ENCODE data around the gene ZNF503.
"Not testable (repeated sequence)": the region's sequence is repeated elsewhere in the genome, so short reads cannot be mapped to it uniquely, and the experiment has no call there.

Gene ZNF503

GRCh38 chr10:75367901-75368300, 33.7 kb downstream of the ZNF503 start:
- no peak for DNase-seq (ENCODE audit: low read depth)
- H3K4me3 ChIP-seq (replicated peaks; ENCODE audit: low read depth, low read length): no peak overlapping the region
- TF ChIP-seq, protein P1, sequence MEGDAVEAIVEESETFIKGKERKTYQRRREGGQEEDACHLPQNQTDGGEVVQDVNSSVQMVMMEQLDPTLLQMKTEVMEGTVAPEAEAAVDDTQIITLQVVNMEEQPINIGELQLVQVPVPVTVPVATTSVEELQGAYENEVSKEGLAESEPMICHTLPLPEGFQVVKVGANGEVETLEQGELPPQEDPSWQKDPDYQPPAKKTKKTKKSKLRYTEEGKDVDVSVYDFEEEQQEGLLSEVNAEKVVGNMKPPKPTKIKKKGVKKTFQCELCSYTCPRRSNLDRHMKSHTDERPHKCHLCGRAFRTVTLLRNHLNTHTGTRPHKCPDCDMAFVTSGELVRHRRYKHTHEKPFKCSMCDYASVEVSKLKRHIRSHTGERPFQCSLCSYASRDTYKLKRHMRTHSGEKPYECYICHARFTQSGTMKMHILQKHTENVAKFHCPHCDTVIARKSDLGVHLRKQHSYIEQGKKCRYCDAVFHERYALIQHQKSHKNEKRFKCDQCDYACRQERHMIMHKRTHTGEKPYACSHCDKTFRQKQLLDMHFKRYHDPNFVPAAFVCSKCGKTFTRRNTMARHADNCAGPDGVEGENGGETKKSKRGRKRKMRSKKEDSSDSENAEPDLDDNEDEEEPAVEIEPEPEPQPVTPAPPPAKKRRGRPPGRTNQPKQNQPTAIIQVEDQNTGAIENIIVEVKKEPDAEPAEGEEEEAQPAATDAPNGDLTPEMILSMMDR (IDR thresholded peaks at IDR 0.05; ENCODE audit: low read length, missing control alignments): no peak

DNA sequence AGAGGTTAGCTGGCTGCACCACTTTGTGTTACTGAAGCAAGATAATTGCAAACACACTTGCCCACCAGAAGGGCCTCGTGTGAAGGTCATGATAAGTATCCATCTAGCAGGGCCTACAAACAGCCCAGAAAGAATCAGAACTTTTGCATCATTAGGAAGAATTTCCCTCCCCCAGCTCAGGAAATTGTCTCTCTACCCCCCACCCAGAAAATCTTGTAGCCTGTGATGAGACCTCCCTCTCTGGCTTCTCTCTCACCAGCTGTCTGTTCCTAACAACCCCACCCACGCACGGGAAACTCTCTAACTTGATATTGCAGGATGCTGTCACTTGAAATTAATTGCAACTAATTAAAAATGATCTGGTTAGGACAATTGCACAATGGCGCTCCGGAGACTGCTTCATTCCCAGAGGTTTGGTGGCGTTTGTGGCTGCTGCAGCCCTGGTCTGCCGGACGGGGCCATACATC, 34.5 kb downstream of the ZNF503 start:
- no peak for DNase-seq (ENCODE audit: low read depth)
- TF ChIP-seq, protein P1 (IDR thresholded peaks at IDR 0.05; ENCODE audit: low read length, missing control alignments): no peak
- no peak overlapping the region for H3K4me3 ChIP-seq (replicated peaks; ENCODE audit: low read depth, low read length)

- TF ChIP-seq, protein P1 (IDR thresholded peaks at IDR 0.05; ENCODE audit: low read length, missing control alignments): no peak
- DNase-seq (ENCODE audit: low read depth): no peak
- H3K4me3 ChIP-seq (replicated peaks; ENCODE audit: low read depth, low read length): no peak overlapping the region
Measured at GRCh38 chr10:75363431-75363830, 38.1 kb downstream of the ZNF503 start.

DNA sequence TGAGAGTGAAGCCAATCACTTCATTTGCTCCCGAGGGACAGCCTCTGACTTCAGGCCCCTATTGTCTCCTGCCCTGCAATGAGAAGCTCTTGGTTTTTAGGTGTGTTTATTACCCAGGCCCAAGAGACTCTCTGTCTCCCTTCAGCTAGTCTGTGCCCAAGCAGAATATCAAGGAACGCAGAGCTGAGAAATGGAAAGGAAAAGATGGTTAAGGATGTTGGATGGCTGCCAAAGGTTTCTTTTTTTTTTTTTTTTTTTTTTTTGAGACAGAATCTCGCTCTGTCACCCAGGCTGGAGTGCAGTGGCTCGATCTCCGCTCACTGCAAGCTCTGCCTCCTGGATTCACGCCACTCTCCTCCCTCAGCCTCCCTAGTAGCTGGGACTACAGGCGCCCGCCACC, 41.7 kb downstream of the ZNF503 start:
- not testable (repeated sequence) for DNase-seq (ENCODE audit: low read depth); H3K4me3 ChIP-seq (replicated peaks; ENCODE audit: low read depth, low read length)

- TF ChIP-seq, protein P1 (IDR thresholded peaks at IDR 0.05; ENCODE audit: low read length, missing control alignments): no peak
- peak; percentile 59 for DNase-seq (ENCODE audit: low read depth)
- no peak overlapping the region for H3K4me3 ChIP-seq (replicated peaks; ENCODE audit: low read depth, low read length)
Measured at GRCh38 chr10:75358835-75359421, 42.6 kb downstream of the ZNF503 start.

- no peak overlapping the region for H3K4me3 ChIP-seq (replicated peaks; ENCODE audit: low read depth, low read length)
- TF ChIP-seq, protein P1 (IDR thresholded peaks at IDR 0.05; ENCODE audit: low read length, missing control alignments): no peak
- no peak for DNase-seq (ENCODE audit: low read depth)
Measured at GRCh38 chr10:75358132-75358531, 43.4 kb downstream of the ZNF503 start.

DNA sequence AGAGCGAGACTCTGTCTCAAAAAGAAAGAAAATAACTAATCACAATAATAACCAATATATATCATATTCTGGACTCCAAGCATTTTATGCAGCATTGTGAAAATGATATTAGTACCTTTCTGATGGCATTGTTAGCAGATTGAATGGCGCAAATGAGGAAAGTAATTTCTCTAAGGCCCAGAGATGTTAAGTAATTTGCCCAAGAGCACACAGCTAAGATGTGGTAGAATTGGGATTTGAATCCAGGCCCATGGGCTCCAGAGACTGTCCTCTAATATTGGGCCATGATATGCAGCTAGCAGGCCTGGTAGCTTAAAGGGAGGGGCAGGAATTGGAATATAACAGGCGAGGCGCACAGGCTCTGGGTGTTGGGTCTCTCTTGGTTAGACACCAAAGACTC, 44.1 kb downstream of the ZNF503 start:
- no peak for DNase-seq (ENCODE audit: low read depth)

More for the DNA sequence above, 44.1 kb downstream of the ZNF503 start:
- TF ChIP-seq, protein P1 (IDR thresholded peaks at IDR 0.05; ENCODE audit: low read length, missing control alignments): no peak
- H3K4me3 ChIP-seq (replicated peaks; ENCODE audit: low read depth, low read length): no peak overlapping the region
